NCI-H2081 (cell line): ENCODE measurements around the gene LEUTX.
A peak's percentile ranks its signal among the peaks of the same experiment; 100 is the strongest.
"Not testable (repeated sequence)": the region's sequence is repeated elsewhere in the genome, so short reads cannot be mapped to it uniquely, and the experiment has no call there.

ENCODE experiments used
- DNase-seq, 2 experiments: peaks; one replicate each; lab custom pipeline; 2025; lab: John Stamatoyannopoulos, UW

The LEUTX gene

DNA sequence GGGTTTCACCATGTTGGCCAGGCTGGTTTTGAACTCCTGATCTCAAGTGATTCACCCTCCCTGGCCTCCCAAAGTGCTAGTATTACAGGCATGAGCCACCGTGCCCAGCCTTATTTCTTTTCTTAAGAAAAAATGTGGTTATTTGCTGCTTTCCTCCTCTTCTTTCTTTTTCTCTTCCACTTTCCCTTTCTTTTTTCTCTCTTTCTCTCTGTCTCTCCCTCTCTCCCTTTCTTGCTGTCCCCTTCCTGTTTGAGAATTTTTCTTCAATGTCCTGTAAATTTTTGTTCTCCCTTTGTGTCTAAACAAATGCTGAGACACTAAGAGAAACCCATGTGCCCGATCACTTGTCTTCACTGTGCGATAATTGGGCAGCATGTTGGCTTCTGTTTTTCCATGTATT is 2.2 kb downstream of the LEUTX start:
- no peak for DNase-seq

DNA sequence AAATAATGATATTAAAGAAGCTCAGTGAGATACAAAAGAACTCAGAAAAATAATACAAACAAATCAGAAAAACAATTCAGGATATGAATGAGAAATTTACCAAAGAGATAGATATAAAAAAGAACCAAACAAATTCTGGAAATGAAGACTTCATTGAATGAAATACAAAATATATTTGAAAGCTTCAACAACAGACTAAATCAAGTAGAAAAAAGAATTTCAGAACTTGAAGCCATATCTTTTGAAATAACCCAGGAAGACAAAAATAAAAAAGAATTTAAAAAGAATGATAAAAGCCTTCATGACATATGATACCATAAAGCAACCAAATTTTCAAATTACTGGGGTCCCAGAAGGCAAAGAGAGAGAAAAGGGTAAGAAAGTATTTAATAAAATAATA is 9.6 kb downstream of the LEUTX start:
- DNase-seq: no peak

GRCh38 chr19:39792999-39793546 is 14.4 kb downstream of the LEUTX start:
- peak; percentile 79 for DNase-seq

GRCh38 chr19:39795001-39795400 is 16.3 kb downstream of the LEUTX start:
- DNase-seq: no peak

DNA sequence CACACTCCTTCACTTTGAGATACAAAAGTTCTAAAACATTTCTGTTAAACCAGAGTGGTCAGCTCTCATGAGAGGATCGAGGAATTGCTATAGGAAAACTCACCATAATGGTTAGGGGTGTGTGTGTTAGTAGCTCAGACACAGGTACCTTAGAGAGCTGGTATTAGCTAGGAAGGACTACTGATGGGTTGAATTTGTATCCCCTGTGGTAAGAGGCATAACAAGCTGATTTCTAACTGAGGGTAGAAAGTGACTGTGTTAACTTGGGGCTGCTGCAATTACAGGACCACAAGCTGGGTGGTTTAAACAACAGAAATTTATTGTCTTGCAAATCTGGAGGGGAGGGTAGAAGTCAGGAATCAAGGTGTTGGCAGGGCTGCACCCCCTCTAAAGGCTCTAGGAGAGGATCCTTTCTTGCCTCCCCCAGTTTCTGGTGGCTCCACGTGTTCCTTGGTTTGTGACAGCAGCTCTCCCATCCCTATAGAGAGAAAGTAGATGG is 17.4 kb downstream of the LEUTX start:
- no peak for DNase-seq

DNA sequence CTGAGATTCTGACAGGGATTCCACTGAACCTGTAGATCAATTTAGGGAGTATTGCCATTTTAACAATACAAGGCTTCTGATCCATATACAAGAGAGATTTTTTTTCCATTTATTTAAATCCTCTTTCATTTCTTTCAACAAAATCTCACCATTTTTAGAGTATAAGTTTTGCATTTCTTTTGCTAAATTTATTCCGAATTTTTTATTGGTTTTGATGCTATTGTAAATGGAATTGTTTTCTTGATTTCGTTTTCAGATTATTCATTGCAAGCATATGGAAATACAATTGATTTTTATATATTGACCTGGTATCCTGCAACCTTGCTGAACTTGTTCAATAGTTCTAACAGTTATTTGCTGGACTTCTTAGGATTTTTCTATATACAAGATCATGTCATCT is 18.4 kb downstream of the LEUTX start:
- no peak for DNase-seq

DNA sequence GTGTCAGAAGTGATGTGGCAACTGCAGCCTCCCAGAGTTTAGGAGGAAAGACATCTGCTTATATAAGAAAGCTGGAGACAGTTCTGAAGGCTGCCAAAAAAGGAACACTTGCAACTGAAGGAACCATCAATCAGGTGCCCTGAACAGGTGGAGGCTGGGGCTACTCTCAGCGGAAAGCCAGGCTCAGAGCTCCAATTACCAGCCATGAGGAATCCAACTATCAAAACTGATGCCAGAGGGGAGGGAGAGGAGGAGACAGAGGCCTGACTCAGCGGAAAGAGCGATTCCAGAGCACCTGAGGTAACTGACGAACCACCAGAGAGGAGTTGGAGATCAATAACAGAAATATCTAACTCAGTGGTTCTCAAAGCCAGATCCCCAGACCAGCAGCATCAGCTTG is 24.3 kb downstream of the LEUTX start:
- DNase-seq: no peak

GRCh38 chr19:39805104-39805503 is 26.4 kb downstream of the LEUTX start:
- no peak for DNase-seq

GRCh38 chr19:39807846-39808364 is 29.3 kb downstream of the LEUTX start:
- DNase-seq: no peak

GRCh38 chr19:39808688-39809087 is 30.0 kb downstream of the LEUTX start:
- DNase-seq: not testable (repeated sequence)

DNA sequence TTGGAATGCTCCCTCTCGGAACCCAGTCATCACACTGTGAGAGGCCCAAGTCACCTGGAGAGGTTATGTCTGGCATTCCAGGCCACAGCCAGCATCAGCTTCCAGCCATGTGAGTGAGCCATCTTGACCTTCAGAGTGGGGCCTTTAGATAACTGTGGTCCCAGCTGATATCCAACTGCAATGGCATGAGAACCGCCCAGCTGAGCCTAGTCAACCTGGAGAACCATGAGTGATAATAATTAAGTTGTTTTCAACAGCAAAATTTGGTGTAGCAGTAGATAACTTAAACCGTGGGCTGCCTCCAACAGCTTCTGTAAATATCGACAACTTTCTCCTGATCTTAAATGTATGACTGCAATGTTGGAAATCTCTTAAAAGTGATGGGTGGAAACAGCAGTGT is 30.7 kb downstream of the LEUTX start:
- no peak for DNase-seq

DNA sequence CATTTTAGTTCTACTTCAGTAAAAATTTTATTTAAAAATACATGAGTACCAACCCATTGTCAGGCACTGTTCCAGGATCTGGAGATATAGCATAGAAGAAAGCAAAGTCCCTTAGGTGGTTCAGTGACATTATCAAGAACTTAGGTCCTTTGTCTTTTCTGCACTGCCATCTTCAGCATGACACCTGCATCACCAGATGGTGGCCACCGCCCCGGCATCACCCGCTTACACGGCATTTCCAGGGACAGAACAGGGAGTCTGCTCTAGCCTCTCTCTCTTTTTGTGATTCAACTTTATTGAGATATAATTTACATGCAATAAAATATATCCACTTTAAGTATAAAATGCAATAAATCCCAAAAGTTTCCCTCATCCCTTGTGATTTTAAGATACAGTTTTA is 31.8 kb downstream of the LEUTX start:
- DNase-seq: no peak

GRCh38 chr19:39811064-39811463 is 32.4 kb downstream of the LEUTX start:
- no peak for DNase-seq

DNA sequence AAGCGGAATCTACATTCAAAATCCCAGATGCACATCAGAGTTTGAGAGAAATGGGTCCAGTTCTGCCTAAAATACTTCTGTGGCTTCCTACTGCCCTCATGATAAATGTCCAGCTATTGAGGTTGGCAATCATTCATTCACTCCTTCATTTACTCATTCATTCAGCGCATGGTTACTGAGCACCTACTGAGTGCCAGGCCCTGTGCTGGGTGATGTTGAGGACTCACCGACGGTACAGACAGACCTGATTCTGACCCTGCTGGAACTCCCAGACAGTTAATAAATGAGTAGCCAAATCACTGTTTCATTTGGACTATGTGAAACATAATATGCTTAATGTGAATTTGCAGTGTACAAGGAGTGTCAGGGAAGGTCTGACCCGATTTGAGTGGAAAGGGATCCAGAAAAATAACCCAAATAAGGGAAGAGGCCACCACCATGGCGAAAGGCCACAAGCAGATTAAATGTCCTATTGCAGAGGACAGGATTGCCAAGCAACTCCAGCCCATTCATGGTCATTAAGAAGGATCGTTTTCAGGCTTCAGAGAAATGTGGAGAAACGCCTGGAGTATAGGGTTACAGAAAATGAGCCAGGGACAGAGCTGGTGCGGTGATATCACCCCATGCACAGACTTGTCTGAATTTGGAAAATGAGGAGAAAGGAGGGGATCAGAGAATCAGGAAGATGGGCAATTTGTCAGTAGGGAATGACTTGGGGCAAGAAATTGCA is 34.8 kb downstream of the LEUTX start:
- peak in 1 of 2 experiments; percentile 2 for DNase-seq

- DNase-seq: not testable (repeated sequence)
These were observed 35.5 kb downstream of the LEUTX start for GRCh38 chr19:39814111-39814510.

- DNase-seq: no peak
These were observed 35.9 kb downstream of the LEUTX start for GRCh38 chr19:39814595-39814994.

GRCh38 chr19:39816287-39817048 is 37.8 kb downstream of the LEUTX start:
- no peak for DNase-seq

DNA sequence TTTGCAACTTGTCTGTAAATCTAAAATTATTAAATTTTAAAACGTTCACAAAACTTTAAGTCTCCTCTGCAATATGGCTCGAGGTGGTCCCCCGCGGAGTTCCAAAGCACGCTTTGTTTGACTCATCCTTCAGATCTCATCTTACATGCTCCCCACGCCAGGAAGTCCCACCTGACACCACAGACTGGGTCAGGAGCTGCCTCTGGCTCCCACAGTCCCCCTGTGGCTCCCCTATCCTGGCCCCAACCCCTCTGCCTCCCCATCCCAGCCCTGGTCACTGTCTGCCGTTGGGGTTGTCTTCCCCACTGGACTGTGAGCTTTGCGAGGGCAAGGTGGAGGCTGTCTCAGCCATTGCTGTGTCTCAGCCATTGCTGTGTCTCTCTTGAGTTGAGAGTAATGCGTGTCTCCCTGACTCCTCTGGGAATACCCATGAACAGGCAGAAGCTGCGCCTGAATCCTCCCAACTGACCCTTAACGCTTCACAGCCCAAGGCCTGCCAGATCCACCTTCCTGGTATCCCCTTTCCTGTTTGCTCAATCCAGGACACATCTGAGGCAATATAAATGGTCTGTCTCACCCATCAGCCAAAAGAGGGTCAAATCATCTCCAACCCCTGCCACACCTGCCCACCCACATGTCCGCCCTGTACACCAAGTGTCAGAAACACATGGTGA is 39.4 kb downstream of the LEUTX start:
- no peak for DNase-seq

DNA sequence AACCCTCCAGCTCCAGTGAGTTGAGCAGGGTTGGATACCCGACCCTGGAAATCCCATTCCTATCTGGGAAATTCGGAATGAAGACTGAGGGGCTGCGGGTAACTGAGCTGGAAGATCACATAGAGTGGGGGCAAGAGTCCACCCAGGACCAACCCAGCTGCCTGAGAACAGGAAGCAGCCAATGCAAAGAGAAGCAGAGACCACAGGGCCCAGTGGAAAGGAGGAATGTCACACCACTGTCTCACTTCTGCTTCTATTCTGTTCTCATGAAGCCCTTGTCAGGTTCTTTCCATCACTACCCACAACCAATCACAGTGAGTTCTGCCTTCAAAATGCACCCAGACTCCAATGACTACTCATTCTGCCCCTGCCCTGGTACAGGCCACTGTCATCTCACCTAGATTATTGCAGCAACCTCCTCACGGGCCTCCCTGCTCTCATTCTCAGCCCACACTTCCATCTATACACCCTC is 40.0 kb downstream of the LEUTX start:
- DNase-seq: no peak

DNA sequence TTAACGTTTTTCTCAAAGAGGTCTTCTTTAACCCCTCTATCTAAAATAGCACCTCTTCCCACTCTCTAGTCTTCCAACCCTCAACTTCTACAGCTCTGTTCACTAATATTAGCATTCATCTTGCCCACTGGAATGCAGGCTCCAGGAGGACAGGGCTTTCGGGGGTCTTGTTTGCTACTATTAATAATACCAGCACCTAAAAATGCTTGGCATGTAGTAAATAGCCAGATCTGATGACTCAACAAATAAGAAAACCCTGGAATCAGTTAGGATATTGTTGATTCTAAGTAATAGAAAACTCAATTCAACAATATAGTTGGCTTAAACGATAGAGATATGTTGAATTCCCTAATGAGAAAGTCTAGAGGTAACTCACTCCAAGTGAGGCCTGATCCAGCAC is 41.1 kb downstream of the LEUTX start:
- DNase-seq: no peak

- DNase-seq: no peak
These were observed 42.0 kb downstream of the LEUTX start for GRCh38 chr19:39820696-39821095.

- peak in 1 of 2 experiments; percentile 3 for DNase-seq
These were observed 45.0 kb downstream of the LEUTX start for GRCh38 chr19:39823686-39824085.
